Thyroid gland (tissue), 4 donors: ENCODE data around the gene GALNT17. TPM values are rescaled to one million over a fixed set of nuclear protein-coding genes. Genes with fewer than 3 reads are reported as not detected.

Experiments
- DNase-seq, 2 donors: peaks; one replicate each; pipeline ENCODE4 v3.0.0-alpha.2; 2019
- H3K27ac ChIP-seq, 3 donors: fragments of 200-600 bp; sonication (generic); 1 replicate in 2 of 3; 2 replicates in 1 of 3; pipeline ENCODE4 v1.5.1; 2016 to 2019; ENCODE audit warnings: mild to moderate bottlenecking in 1 of 3, moderate library complexity in 1 of 3
- H3K27me3 ChIP-seq: fragments of 200-600 bp; sonication (generic); one replicate; pipeline ENCODE4 v1.5.1; 2019
- H3K36me3 ChIP-seq, 2 donors: fragments of 200-600 bp; sonication (generic); one replicate each; pipeline ENCODE4 v1.5.1; 2016 to 2019
- H3K4me1 ChIP-seq, 2 donors: fragments of 200-600 bp; sonication (generic); one replicate each; pipeline ENCODE4 v1.5.1; 2017 to 2019
- H3K4me3 ChIP-seq, 3 donors: fragments of 200-600 bp; sonication (generic); replicated peaks in 1 of 3; 1 replicate in 2 of 3; 2 replicates in 1 of 3; pipeline ENCODE4 v1.5.1; 2016; ENCODE audit warnings: mild to moderate bottlenecking in 1 of 3
- H3K9me3 ChIP-seq: fragments of 200-600 bp; sonication (generic); one replicate; pipeline ENCODE4 v1.5.1; 2017
- POLR2A ChIP-seq, 2 donors: fragments of 450-650 bp; IDR thresholded peaks; one replicate each; pipeline ENCODE4 v1.6.1; 2017; ENCODE audit warnings: antibody characterized with exemption in 2 of 2, mild to moderate bottlenecking in 2 of 2, moderate library complexity in 1 of 2
- WGBS, 2 donors: methylation state at CpG; one replicate each; pipeline ENCODE4 v1.1.5; 2017; 5-methylcytosine and 5-hydroxymethylcytosine counted together
- intact Hi-C: fragments of 100-400 bp; cut with DNase I; formaldehyde crosslinking; loops from one replicate; pipeline ENCODE4 v1.15.1; 2023
- total RNA-seq, 4 donors: library from RNA; depleted of rRNA; stranded (reverse); fragments of >200 nt; gene quantifications; one replicate each; pipeline ENCODE4 v1.2.3, GENCODE V29; 2016
- TF ChIP-seq, protein P1 (sequence below), 6 experiments: fragments of 200-600 bp in 3 of 6; fragments of 450-650 bp in 3 of 6; sonication (generic) in 3 of 6; IDR thresholded peaks; one replicate each; pipeline ENCODE4 v1.5.1; 2016 to 2019; ENCODE audit warnings: antibody characterized with exemption in 6 of 6, mild to moderate bottlenecking in 2 of 6, inconsistent platforms in 1 of 6, moderate library complexity in 1 of 6

Gene GALNT17
- total RNA-seq, 4 donors from 2014 or later, result 5.8 to 63.8 (median 37.1) TPM

DNA sequence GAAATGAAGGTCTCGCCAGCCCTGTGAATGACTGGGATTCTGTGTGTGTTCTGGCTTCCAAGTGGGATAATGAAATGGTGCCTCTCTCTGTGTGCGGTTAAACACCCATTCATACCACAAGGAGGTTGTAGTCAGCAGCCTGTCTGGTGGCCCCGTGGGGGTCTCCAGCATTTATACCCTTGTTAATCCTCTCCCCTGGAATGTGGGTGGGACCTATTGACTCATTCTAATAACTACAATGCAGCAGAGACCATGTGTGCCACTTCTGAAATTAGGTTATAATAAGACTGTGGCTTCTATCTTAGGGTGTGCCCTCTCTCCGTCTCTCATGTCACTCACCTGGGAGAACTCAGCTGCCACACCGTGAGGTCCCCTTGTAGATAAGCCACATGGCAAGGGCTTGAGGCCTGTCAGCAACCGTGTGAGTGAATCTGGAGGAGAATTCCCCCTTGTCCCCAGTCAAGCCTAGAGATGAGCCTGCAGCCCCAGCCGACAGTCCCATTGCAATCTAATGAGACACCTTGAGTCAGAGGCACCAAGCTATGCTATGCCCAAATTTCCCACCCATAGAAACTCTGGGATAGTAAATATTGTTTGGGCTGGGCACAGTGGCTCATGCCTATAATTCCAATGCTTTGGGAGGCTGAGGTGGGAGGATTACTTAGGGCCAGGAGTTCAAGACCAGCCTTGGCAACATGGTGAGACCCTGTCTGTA lies 106.8 kb downstream of the GALNT17 start:
- no peaks in the 10 kb centered on the region for H3K27me3 ChIP-seq
- H3K9me3 ChIP-seq, result no peaks in the 10 kb centered on the region
- H3K4me3 ChIP-seq, result no peak overlapping the region
- no peak overlapping the region for H3K27ac ChIP-seq
- H3K36me3 ChIP-seq, result no peaks in the 10 kb centered on the region
- intact Hi-C loops, result no loop called here
- peaks cover 0 to 7% of the 10 kb centered on the region in 2 donors for H3K4me1 ChIP-seq
- WGBS, 2 donors, result 81 to 86% methylated on average over 7 of the region's 7 CpGs
- no peak for DNase-seq
- TF ChIP-seq, protein P1, sequence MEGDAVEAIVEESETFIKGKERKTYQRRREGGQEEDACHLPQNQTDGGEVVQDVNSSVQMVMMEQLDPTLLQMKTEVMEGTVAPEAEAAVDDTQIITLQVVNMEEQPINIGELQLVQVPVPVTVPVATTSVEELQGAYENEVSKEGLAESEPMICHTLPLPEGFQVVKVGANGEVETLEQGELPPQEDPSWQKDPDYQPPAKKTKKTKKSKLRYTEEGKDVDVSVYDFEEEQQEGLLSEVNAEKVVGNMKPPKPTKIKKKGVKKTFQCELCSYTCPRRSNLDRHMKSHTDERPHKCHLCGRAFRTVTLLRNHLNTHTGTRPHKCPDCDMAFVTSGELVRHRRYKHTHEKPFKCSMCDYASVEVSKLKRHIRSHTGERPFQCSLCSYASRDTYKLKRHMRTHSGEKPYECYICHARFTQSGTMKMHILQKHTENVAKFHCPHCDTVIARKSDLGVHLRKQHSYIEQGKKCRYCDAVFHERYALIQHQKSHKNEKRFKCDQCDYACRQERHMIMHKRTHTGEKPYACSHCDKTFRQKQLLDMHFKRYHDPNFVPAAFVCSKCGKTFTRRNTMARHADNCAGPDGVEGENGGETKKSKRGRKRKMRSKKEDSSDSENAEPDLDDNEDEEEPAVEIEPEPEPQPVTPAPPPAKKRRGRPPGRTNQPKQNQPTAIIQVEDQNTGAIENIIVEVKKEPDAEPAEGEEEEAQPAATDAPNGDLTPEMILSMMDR (IDR thresholded peaks at IDR 0.05), result no peak
- no peak for TF ChIP-seq POLR2A (IDR thresholded peaks at IDR 0.05)

DNA sequence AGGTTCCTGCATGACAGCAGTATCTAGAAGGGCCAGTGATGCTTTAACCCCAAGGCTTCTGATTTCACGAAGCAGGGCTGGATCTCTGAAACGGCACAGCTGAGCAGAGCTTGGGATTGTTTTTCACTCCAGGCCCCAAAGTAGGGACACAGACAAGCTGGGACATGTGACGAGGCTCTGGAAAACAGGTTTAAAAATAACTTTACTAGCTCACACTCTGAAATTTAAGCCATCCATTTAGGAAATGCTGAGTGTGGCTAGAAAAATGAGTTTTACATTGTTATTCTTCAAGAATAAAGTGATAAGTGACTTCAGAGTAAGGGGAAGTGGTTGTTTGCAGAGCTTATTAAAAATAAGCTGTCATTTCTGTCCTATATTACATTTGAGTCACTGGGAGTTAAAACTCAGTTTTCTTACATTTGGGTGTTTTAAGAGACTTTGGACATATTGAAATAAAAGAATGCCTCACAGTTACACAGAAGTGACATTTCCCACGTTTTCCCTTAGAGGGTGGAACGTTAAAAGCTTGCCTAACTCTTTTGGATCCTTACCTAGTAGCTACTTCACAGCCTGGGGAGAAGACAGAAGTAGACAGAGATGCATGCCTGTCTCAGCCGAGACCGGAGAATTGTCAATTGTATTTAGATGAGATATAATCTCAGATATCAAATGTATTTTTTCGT lies 107.8 kb downstream of the GALNT17 start:
- intact Hi-C loops, result no loop called here
- Histone ChIP-seq H3K27ac (no peak overlapping the region), H3K4me3 (no peak overlapping the region), H3K9me3 (no peaks in the 10 kb centered on the region), H3K36me3 (no peaks in the 10 kb centered on the region), H3K4me1 (peaks cover 4 to 7% of the 10 kb centered on the region in 2 donors), H3K27me3 (no peaks in the 10 kb centered on the region)
- WGBS, 2 donors, result 75 to 79% methylated on average over 8 of the region's 8 CpGs
- no peak for TF ChIP-seq POLR2A (IDR thresholded peaks at IDR 0.05)
- TF ChIP-seq, protein P1 (IDR thresholded peaks at IDR 0.05), result no peak
- no peak for DNase-seq

DNA sequence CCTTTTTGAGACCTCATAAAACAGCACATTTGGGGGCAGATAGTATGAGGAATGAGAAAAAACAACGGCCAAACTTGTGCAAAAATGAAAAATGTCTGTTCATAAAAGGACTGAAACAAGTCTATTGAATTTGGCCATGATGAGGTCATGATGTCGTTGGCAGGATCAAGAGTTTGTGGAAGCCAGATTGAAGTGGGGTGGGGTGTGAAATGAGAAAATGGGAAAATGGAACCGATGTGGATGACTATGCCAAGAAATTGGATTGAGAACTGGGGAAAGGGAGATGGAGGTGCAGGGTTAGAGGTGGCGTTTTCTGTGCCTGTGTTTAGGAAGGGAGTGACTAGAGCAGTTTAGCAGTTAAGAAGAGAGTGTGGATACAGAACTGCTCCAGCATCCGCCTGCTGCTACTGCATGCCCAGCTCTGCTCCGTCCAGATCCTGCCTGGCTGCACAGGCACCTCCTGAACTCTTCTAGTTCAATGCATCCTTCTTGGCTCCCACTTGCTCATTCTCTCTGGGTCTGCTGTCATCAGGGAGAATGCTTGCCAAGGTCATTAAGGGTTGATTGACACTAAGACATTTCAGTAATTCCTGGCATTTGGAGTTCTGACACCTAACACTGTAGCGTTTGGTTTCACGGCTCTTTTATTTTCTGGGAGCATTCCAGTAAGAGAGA lies 111.9 kb downstream of the GALNT17 start:
- no peak overlapping the region for H3K4me3 ChIP-seq
- TF ChIP-seq, protein P1 (IDR thresholded peaks at IDR 0.05), result no peak
- no peak for TF ChIP-seq POLR2A (IDR thresholded peaks at IDR 0.05)
- H3K4me1 ChIP-seq, result peaks cover 0 to 4% of the 10 kb centered on the region in 2 donors
- intact Hi-C loops, result no loop called here
- 53 to 56% methylated on average over 8 of the region's 8 CpGs for WGBS, 2 donors
- H3K27me3 ChIP-seq, result no peaks in the 10 kb centered on the region
- no peak overlapping the region for H3K27ac ChIP-seq
- H3K9me3 ChIP-seq, result no peaks in the 10 kb centered on the region
- no peaks in the 10 kb centered on the region for H3K36me3 ChIP-seq
- DNase-seq, result no peak

DNA sequence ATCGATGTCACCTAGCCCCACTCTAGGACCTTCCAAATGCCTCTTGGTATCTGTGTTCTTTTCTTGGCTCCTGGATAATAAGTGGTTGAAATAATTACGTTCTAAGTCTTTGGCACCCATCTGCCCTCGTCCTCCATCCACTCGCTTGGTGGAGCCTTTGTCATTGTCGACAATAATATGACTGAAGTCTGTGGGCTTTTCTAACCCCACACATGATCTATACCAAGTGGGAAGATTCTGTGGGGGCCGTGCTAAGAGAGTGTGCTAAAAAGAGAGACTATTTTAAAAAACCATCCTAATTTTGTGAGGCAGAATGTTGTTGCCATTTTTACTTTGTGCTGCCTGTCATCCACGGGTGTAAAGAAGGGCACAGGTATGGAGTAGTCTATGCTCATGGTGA lies 113.1 kb downstream of the GALNT17 start:
- Histone ChIP-seq H3K4me3 (no peak overlapping the region), H3K27me3 (no peaks in the 10 kb centered on the region), H3K36me3 (no peaks in the 10 kb centered on the region), H3K4me1 (peaks cover 0 to 4% of the 10 kb centered on the region in 2 donors), H3K27ac (no peak overlapping the region), H3K9me3 (no peaks in the 10 kb centered on the region)
- WGBS, 2 donors, result 91 to 93% methylated on average over 7 of the region's 7 CpGs
- no peak for DNase-seq
- TF ChIP-seq POLR2A (IDR thresholded peaks at IDR 0.05), result no peak
- TF ChIP-seq, protein P1 (IDR thresholded peaks at IDR 0.05), result no peak
- intact Hi-C loops, result no loop called here

DNA sequence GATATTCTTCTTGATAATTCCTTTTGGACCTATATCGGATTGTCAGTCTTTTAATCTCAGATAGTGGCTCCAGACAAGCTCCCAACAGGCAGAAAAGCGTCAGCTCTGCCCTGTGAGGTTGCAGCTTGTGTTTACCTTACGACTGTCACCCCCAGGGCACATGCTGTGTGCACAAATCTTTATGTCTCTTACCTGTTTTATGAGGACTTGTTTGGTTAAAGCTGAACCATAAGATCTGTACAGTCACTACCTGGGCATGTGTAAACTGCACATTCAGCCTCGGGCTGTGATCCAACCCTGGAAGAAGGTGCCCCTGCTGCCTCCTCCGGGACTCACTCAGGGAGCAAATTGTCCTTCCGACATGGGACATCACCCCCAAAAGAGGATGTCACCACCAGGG lies 119.8 kb downstream of the GALNT17 start:
- no peak overlapping the region for H3K27ac ChIP-seq
- intact Hi-C loops, result no loop called here
- H3K4me3 ChIP-seq, result no peak overlapping the region
- no peak for DNase-seq
- H3K4me1 ChIP-seq, result no peaks in the 10 kb centered on the region
- H3K9me3 ChIP-seq, result no peaks in the 10 kb centered on the region
- H3K27me3 ChIP-seq, result no peaks in the 10 kb centered on the region
- 63 to 68% methylated on average over 6 of the region's 6 CpGs for WGBS, 2 donors
- TF ChIP-seq, protein P1 (IDR thresholded peaks at IDR 0.05), result no peak
- no peak for TF ChIP-seq POLR2A (IDR thresholded peaks at IDR 0.05)
- no peaks in the 10 kb centered on the region for H3K36me3 ChIP-seq
